Measurements from ENCODE around the gene PDGFB. TPM values are rescaled to one million over a fixed set of nuclear protein-coding genes. Genes with fewer than 3 reads are reported as not detected.

PDGFB gene
- total and polyA plus RNA-seq, 2 experiments from 2014 or later: 2.2 to 8.0 TPM

GRCh38 chr22:39267974-39268373 is 23.2 kb upstream of the PDGFB start:
- Mint-ChIP-seq H3K4me3 (no peak overlapping the region), H3K9me3 (no peaks in the 10 kb centered on the region; the same call in 2 of the 3 replicates), H3K27me3 (ENCODE audit: insufficient read depth, low read depth, poor library complexity) (peaks cover 7% of the 10 kb centered on the region), H3K4me1 (peaks cover 5% of the 10 kb centered on the region; the same call in 1 of the 3 replicates), H3K27ac (no peak overlapping the region), H3K36me3 (ENCODE audit: low read depth) (no peaks in the 10 kb centered on the region)
- no peak overlapping the region for H3K4me3 ChIP-seq
- no peak for TF ChIP-seq REST (IDR thresholded peaks at IDR 0.05; ENCODE audit: unreplicated experiment)
- no peak for TF ChIP-seq NANOG (IDR thresholded peaks at IDR 0.05; ENCODE audit: borderline replicate concordance)
- TF ChIP-seq ETS1 (IDR thresholded peaks at IDR 0.05): no peak
- TF ChIP-seq CTCF (conservative IDR thresholded peaks at IDR 0.05; ENCODE audit: low read depth in 2 of 2): no peak
- TF ChIP-seq ZNF462 (CRISPR knock-in tag; IDR thresholded peaks at IDR 0.05): no peak
- no peak for TF ChIP-seq STAT1 (IDR thresholded peaks at IDR 0.05; ENCODE audit: unreplicated experiment)
- no peak for TF ChIP-seq EZH2phosphoT487 (IDR thresholded peaks at IDR 0.05; ENCODE audit: unreplicated experiment)
- no peak for TF ChIP-seq ZNF114 (CRISPR knock-in tag; IDR thresholded peaks at IDR 0.05)
- TF ChIP-seq POLR2AphosphoS5 (IDR thresholded peaks at IDR 0.05; ENCODE audit: low read depth): no peak
- no peak for TF ChIP-seq EZH2 (IDR thresholded peaks at IDR 0.05; ENCODE audit: low read depth, unreplicated experiment)
- no peak for TF ChIP-seq JUNB (IDR thresholded peaks at IDR 0.05; ENCODE audit: unreplicated experiment)
- no peak for TF ChIP-seq CREB1 (CRISPR knock-in tag; IDR thresholded peaks at IDR 0.05; ENCODE audit: low read depth)
- no peak for TF ChIP-seq ZNF331 (CRISPR knock-in tag; IDR thresholded peaks at IDR 0.05; ENCODE audit: low read depth)
- no peaks in the 10 kb centered on the region for H3K27me3 ChIP-seq (ENCODE audit: insufficient read depth)
- H3K4me2 ChIP-seq: no peak overlapping the region
- DNase-seq (ENCODE audit: low spot score) (no peak), ATAC-seq (no peak)
- no peaks in the 10 kb centered on the region for H3K4me1 ChIP-seq (ENCODE audit: insufficient read depth)
- H3K9me2 ChIP-seq (ENCODE audit: insufficient read depth): no peaks in the 10 kb centered on the region
- no peaks in the 10 kb centered on the region for H4K20me1 ChIP-seq (replicated peaks; ENCODE audit: insufficient read depth)
- H3K36me3 ChIP-seq (ENCODE audit: insufficient read depth): no peaks in the 10 kb centered on the region
- no peak overlapping the region for H3K27ac ChIP-seq (ENCODE audit: low read depth)
- H2AFZ ChIP-seq: peak overlapping the region; percentile 43; the same call in 1 of the 2 replicates
- H3F3A ChIP-seq (replicated peaks; ENCODE audit: low read depth): no peaks in the 10 kb centered on the region
- H3K79me2 ChIP-seq (replicated peaks; ENCODE audit: insufficient read depth): no peaks in the 10 kb centered on the region

Data from GM23338 (cell line).